MV-4-11 (cell line): ENCODE data around the gene MRPS6.
A peak's percentile ranks its signal among the peaks of the same experiment; 100 is the strongest.

Source experiments
- DNase-seq: peaks from one replicate; lab custom pipeline; 2025; lab: John Stamatoyannopoulos, UW

MRPS6 gene

DNA sequence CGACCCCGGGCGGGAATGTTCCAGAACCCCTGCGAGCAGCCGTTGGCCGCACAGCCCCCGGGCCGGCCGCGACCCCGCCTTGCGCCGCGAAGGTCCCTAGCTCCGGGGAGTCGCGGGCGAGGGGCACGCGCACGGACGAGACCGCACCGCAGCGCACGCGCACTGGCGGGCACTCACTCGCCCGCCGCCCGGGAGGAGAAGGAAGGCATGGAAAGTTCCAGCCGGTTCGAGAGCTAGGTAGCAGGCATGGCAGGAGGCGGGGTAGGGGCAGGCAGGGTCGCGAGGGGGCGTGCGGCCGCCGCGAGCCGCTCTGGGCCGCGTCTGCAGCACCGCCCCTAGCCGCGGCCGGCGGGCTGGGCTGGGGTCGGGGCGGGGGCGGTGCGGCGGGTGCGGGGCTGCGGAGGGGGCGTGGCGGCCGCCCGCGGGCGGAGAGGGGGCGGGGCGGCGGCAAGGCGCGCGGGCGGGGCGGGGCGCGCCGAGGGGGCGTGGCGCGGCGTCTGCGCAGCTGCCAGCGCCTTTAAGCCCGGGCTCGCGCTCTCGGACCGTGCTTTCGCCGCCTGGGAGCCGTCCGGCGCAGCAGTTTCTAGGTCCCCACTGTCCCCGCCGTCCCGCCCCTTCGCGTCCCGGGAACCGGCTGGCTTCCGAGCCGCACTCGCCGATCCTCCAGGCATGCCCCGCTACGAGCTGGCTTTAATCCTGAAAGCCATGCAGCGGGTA is at the start of gene MRPS6, which contains the start of gene SLC5A3:
Gene MRPS6, plus strand, starts transcription at position 547 of the 717 bp plus-strand sequence. Its CDS starts 123 bp downstream, at position 670.
Gene SLC5A3, plus strand, starts transcription at position 547 of the 717 bp plus-strand sequence. CDS start 21,621 bp downstream, outside the sequence.
- DNase-seq: peak; percentile 62

- DNase-seq: no peak
Observed at GRCh38 chr21:34023691-34024373, 49.5 kb upstream of the MRPS6 start.

- DNase-seq: no peak
Observed at GRCh38 chr21:34024374-34024693, 49.0 kb upstream of the MRPS6 start.

DNA sequence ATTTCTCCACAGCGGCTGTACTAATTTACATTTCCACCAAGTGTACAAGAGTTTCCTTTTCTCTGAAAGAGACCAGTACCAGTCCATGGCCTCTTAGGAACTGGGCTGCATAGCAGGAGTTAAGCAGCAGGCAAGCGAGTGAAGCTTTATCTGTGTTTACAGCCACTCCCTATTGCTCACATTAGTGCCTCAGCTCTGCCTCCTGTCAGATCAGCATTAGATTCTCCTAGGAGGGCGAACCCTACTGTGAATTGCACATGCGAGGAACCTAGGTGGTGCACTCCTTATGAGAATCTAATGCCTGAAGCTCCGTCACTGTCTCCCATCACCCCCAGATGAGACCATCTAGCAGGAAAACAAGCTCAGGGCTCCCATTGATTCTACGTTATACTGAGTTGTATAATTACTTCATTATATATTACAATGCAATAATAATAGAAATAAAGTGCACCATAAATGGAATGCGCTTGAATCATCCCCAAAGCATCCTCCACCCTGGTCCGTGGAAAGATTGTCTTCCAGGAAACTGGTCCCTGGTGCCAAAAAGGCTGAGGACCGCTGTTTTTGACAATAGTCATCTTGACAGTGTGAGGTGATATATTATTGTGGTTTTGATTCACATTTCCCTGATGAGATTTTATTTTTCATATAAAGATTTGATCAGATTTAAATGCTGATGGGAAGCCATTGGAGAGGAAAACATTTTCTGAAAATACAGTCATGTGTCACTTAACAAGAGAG is 45.5 kb upstream of the MRPS6 start:
- DNase-seq: no peak

DNA sequence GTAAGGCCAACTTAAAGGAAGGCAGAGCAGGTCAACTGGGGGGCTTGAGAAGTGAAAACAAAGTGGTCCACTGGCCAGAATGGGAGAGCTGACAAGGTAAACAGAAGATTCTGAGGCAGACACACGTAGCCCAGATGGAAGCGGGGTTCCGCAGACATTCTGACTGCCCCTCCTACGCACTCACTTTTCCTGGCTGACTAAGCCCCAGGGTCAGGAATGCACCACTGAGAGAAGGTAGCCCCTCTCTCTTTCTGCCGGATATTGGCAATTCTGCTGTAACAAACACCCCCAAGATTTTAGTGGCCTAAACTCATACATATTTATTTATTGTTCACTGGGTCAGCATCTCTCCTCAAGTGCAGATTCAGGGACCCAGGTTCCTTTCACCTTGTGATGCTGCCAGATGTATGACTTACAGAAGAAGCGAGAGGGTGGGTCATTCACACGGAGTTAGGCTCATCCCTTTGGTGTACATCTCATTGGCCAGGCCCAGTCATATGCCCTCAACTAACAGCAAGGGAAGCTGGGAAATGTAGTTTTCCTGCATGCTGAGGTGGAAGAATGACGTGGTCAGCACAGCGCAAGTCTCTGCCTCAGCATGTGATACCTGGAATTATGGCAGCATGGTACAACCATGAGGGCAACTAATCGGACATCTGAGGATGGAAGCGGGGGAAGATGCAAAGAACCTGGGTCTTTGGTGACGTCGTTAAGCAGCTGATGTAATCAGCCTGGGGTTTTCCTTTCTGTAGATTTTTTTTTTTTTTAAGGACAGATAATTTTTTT is 43.4 kb upstream of the MRPS6 start:
- DNase-seq: no peak

GRCh38 chr21:34031835-34032370 is 41.5 kb upstream of the MRPS6 start:
- no peak for DNase-seq

DNA sequence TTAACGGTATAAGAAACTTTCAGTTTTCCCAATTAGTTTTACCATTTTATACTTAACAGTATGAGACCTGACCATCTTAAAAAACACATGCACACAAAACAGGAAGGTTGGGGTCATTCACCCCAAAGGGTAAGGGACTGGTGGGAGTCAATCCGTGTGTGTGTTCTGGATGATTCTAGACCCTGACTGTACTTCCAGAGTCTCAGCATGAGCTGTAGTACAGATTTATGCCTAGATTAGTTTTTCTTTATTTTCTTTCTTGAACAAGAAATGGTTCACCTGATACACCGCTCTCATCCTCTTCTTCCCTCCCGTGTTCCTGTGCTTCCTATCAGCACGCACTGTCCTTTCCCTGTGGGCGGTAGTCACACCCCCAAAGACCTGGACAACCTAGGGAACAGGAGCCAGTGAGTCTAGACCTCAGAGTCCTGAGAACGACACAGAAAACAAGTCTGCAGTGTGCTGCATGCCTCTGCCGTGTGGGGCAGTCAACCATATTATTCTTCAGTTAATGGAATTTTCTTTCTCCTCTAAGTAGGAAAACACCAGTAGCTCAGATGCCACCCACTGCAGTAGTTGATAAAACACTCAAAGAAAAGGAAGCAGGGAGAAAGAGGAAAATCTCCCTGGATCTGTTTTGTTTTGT is 38.9 kb upstream of the MRPS6 start:
- DNase-seq: no peak

DNA sequence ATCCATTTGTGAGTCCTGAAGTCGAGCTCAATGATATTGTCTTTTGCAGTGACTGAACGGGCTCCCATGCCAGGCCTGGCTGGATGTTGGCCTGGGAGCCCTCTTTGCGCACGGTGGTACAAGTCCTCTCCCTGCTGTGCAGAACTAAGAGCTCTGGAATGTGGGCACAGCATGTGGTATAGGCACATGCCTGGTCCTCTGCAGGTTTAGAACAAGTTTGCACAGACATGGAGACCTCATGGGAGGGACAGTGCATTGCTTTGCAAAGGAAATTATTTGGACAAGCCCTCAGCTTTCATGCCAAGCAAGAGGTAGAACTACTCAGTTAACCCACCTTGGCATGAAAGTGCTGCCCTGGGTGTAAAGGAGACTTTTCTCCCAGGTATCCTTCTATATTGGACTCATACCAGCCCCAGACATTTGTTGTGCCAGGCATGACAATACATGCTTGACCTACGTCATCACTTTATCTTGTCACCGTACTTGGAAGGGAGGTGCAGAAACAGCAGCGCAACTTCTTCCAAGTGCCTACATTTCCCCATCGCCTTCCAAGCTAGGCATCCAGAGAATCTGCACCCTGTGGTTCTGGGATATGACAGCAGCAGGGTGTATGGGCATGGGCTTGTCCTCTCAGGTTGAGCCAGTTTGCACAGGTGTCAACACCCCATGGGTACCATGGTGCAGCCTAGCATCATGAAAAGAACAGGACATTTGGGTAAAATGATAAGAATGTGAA is 37.6 kb upstream of the MRPS6 start:
- no peak for DNase-seq

- no peak for DNase-seq
Observed at GRCh38 chr21:34037009-34037795, 36.2 kb upstream of the MRPS6 start.

DNA sequence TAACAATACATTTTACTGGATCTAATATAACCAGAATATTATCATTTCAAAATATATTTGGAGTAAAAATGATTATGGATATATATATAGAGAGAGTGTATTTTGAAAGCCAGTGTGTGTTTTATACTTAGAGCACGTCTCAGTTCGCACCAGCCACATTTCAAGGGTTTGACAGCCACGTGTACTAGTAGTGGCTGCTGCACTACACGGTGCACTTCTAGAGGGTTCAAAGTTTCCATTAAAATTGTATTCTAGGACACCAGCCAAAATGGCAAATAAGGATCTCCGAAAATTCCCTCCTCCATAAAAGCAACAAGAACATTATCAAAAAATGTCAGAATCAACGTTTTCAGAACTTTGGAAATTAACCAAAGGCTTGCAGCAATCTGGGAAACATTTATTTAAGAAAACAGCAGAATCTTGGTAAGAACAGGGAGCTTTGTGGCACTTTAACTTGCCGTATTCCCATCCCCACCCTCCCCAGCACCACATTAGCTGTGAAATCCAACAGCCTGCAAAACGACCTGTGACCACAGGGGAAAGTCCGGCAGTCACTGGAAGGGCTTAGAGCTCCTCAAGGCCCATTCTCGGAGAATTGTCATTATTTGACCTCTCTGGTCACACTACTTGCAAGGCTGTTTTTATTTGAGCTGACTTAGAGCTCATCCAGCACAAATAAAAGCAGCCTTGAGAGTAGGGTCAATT is 33.5 kb upstream of the MRPS6 start:
- no peak for DNase-seq

- DNase-seq: no peak
Observed at GRCh38 chr21:34042735-34043134, 30.6 kb upstream of the MRPS6 start.

DNA sequence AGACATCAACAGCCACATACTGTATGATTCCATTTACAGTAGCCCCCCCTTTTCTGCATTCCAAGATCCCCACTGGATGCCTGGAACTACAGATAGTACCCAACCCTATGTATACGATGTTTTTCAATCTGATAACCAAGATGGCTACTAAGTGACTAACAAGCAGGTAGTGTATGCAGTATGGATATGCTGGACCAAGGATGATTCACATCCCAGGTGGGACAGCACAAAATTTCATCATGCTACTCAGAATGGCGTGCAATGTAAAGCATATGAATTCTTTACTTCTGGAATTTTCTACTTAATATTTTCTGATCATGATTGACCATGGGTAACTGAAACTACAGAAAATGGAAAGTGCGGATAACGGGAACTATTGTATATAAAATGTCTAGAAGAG is 30.0 kb upstream of the MRPS6 start:
- DNase-seq: no peak

GRCh38 chr21:34046917-34047316 is 26.5 kb upstream of the MRPS6 start:
- no peak for DNase-seq

- no peak for DNase-seq
Observed at GRCh38 chr21:34047835-34048234, 25.5 kb upstream of the MRPS6 start.

GRCh38 chr21:34052171-34052570 is 21.2 kb upstream of the MRPS6 start:
- no peak for DNase-seq

- no peak for DNase-seq
Observed at GRCh38 chr21:34054259-34054658, 19.1 kb upstream of the MRPS6 start.

- DNase-seq: peak; percentile 27
Observed at GRCh38 chr21:34055615-34056014, 17.8 kb upstream of the MRPS6 start.

GRCh38 chr21:34061983-34062382 is 11.4 kb upstream of the MRPS6 start:
- peak; percentile 72 for DNase-seq

DNA sequence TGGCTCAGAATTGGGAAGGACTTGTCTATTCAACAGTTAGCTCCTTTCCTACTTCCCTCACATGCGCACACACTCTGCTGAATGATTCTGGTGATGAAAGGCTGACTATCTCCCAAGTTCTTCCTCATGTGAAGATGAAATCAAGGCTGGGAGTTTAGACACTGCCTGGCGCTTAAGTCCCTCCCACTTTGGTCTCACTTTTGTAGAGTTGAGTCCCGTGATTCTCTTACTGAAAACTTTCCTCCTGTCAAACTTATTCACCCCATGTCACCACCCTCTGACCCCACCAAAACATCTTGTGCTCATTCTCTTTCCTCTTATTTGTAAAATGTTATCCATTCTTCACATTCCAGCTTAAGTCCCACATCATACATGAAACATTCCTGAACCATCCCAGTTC is 8.4 kb upstream of the MRPS6 start:
- no peak for DNase-seq
